Measurements from ENCODE around the gene GPX8. TPM values are rescaled to one million over a fixed set of nuclear protein-coding genes. Genes with fewer than 3 reads are reported as not detected.

GPX8 gene
- total RNA-seq, 1 experiment from 2014 or later: 37.2 TPM

DNA sequence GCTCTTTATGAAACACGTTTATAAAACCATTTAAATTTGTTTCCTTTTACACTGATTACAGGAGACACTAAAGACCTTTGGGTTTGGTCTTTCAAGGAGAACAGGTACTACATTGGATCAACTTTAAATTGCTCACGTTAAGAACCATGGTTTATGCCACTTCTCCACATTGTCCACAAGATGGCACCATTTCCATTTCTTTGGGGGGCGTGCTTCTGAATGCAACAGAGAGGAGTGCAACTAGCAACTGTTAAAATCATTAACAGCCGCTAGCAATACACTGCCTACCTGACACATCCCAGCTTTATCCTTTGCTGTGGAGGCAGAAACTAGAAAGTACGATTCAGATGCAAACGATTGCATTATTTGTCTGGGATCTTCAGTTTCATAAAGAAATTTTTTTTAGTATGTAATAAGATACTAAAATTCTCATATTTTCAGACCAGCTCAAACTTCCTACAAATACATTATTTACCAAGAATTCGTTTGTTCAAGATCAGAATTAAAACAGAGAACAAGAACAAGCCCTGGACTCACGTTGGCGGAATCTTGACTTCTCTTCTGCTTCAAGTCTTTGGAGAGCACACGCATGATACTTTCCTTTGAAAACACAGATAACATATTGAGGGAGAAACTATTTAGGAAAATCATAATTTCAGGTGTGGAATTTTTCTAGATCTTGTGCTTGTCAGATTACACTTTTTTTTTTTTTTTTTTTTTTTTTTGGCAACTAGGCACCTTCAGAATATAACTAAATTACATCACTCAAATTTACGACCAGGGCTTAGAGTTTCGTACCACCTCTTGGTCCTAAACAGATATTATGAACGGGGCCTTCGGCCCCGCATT lies 12.3 kb downstream of the GPX8 start:
- intact Hi-C loops (cut with micrococcal nuclease): loop anchor here (1.0 to 10.0 kb wide), 5 partner anchors 61 to 749 kb away; partner anchors contain the start of genes CCNO, DHX29 and MTREX
- CTCF ChIA-PET: interaction anchor here (0.5 to 2.5 kb wide), 16 partner anchors 10 to 243 kb away, joined by 3 to 23 read pairs (median 4); partner anchors contain the start of gene DHX29

DNA sequence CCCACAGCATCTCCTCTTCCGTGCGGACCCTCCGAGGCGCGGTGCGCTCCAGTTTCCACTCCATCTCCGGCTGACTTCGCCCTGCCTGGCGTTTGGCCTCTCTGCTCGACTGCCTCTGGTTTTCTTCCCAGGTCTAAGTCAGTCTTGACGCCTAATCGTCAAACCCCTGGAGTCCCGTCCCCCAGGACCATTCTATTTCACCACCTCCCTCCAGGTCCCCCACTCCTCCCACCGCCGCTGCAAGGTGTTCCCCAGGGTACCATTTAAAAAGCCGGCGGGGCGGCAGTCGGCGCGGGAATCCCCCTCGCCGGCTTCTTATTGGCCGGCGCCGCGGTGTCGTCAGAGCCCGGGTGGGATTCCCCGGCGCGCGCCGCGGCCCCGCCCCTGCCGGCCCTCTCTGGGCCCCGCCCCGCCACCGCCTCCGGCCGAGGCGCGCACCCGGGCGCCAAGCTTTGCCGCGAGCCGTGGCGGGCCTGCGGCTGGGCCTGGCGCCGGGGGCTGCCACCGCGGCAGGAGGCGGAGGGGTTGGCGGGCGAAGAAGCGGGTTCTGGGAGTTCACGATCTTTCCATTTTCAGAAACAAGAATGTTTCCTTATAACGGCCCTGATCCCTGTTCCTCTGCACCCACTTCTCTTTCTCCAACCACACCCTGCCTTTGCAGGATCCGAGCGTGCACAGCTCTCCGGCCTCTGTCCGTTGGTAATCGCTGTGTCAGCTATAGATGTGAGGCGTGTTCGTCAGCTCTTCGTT lies 13.1 kb downstream of the GPX8 start, which contains the start of gene CDC20B:
Gene CDC20B, minus strand, starts transcription at position 241 of the 750 bp plus-strand sequence. Its CDS starts 177 bp downstream, at position 64.
- Mint-ChIP-seq H3K4me1 (ENCODE audit: insufficient read depth, unreplicated experiment) (peaks cover 16% of the 10 kb centered on the region), H3K36me3 (ENCODE audit: insufficient read depth, unreplicated experiment) (no peaks in the 10 kb centered on the region), H3K27me3 (ENCODE audit: insufficient read depth, unreplicated experiment) (no peaks in the 10 kb centered on the region), H3K9me3 (ENCODE audit: unreplicated experiment) (no peaks in the 10 kb centered on the region), H3K4me3 (ENCODE audit: unreplicated experiment) (peak within 1 kb of the TSS; percentile 83), H3K27ac (ENCODE audit: low read depth, unreplicated experiment) (peak within 1 kb of the TSS; percentile 25)
- POLR2A ChIA-PET: interaction anchor here (0.6 to 5.3 kb wide), 9 partner anchors 7 to 135 kb away, joined by 3 to 53 read pairs (median 4); partner anchors contain the start of genes CCNO, DHX29, GPX8 and MTREX
- DNase-seq (ENCODE audit: unreplicated experiment): peak; percentile 72
- intact Hi-C loops (cut with micrococcal nuclease): loop anchor here (1.0 to 10.0 kb wide), 5 partner anchors 60 to 748 kb away; partner anchors contain the start of genes CCNO, DHX29 and MTREX
- TF ChIP-seq, protein P1, sequence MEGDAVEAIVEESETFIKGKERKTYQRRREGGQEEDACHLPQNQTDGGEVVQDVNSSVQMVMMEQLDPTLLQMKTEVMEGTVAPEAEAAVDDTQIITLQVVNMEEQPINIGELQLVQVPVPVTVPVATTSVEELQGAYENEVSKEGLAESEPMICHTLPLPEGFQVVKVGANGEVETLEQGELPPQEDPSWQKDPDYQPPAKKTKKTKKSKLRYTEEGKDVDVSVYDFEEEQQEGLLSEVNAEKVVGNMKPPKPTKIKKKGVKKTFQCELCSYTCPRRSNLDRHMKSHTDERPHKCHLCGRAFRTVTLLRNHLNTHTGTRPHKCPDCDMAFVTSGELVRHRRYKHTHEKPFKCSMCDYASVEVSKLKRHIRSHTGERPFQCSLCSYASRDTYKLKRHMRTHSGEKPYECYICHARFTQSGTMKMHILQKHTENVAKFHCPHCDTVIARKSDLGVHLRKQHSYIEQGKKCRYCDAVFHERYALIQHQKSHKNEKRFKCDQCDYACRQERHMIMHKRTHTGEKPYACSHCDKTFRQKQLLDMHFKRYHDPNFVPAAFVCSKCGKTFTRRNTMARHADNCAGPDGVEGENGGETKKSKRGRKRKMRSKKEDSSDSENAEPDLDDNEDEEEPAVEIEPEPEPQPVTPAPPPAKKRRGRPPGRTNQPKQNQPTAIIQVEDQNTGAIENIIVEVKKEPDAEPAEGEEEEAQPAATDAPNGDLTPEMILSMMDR (IDR thresholded peaks at IDR 0.05; ENCODE audit: unreplicated experiment): no peak
- no TSS peak for BruUV-seq (replicated peaks)
- CTCF ChIA-PET: interaction anchor here (0.6 to 1.7 kb wide), 8 partner anchors 12 to 695 kb away, joined by 3 to 6 read pairs (median 4); no protein-coding TSS in a partner anchor

More for the DNA sequence above, 12.3 kb downstream of the GPX8 start:
- no peaks in the 10 kb centered on the region for H3K9me3 Mint-ChIP-seq (ENCODE audit: unreplicated experiment)
- H3K27ac Mint-ChIP-seq (ENCODE audit: low read depth, unreplicated experiment): peak overlapping the region; percentile 25
- no peaks in the 10 kb centered on the region for H3K36me3 Mint-ChIP-seq (ENCODE audit: insufficient read depth, unreplicated experiment)
- H3K4me1 Mint-ChIP-seq (ENCODE audit: insufficient read depth, unreplicated experiment): peaks cover 16% of the 10 kb centered on the region
- DNase-seq (ENCODE audit: unreplicated experiment): peak; percentile 96
- TF ChIP-seq, protein P1 (IDR thresholded peaks at IDR 0.05; ENCODE audit: unreplicated experiment): peak; percentile 69
- peak overlapping the region; percentile 83 for H3K4me3 Mint-ChIP-seq (ENCODE audit: unreplicated experiment)
- POLR2A ChIA-PET: interaction anchor here (0.6 to 5.3 kb wide), 10 partner anchors 8 to 379 kb away, joined by 3 to 53 read pairs (median 4); partner anchors contain the start of genes CCNO, DHX29, GPX8 and MTREX
- no TSS peak for BruUV-seq (replicated peaks)
- no peaks in the 10 kb centered on the region for H3K27me3 Mint-ChIP-seq (ENCODE audit: insufficient read depth, unreplicated experiment)

DNA sequence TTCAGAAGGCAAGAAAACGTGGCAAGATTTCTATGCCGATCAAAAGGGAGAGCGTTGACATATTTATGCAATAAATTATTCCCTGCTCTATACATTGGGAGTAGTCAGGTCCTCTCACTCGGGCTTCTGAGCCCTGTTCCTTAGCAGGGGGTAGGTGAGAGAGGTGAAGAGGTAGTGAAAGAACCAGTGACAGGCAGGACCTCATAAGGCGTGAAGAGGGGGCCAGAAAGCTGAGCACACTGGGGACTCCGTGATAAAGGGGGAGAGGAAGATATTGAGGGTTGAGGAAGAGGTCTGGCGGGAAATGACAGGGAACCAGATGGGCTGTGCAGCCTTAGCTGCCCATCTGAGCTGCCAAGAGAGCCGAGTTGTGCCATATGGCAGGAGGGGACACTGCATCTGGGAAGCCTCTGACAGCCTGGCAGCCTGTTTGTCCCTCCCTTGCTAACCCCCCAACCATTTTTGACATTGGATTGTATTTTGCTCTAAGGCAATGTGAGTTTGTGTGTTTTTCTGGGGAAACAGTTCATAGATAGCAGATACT lies 13.8 kb downstream of the GPX8 start:
- ChIA-PET CTCF (interaction anchor here (0.6 to 1.7 kb wide), 6 partner anchors 11 to 695 kb away, joined by 3 to 6 read pairs (median 4); no protein-coding TSS in a partner anchor), POLR2A (interaction anchor here (0.7 to 5.3 kb wide), 7 partner anchors 13 to 134 kb away, joined by 3 to 53 read pairs (median 4); partner anchors contain the start of genes CCNO, DHX29, GPX8 and MTREX)
- no peaks in the 10 kb centered on the region for H3K27me3 Mint-ChIP-seq (ENCODE audit: insufficient read depth, unreplicated experiment)
- intact Hi-C loops (cut with micrococcal nuclease): loop anchor here (2.0 to 10.0 kb wide), 4 partner anchors 59 to 747 kb away; partner anchors contain the start of genes CCNO, DHX29 and MTREX
- TF ChIP-seq, protein P1 (IDR thresholded peaks at IDR 0.05; ENCODE audit: unreplicated experiment): no peak
- H3K27ac Mint-ChIP-seq (ENCODE audit: low read depth, unreplicated experiment): no peak overlapping the region
- peak overlapping the region; percentile 83 for H3K4me3 Mint-ChIP-seq (ENCODE audit: unreplicated experiment)
- no peak for DNase-seq (ENCODE audit: unreplicated experiment)
- no peaks in the 10 kb centered on the region for H3K36me3 Mint-ChIP-seq (ENCODE audit: insufficient read depth, unreplicated experiment)
- peaks cover 16% of the 10 kb centered on the region for H3K4me1 Mint-ChIP-seq (ENCODE audit: insufficient read depth, unreplicated experiment)
- BruUV-seq (replicated peaks): no TSS peak
- H3K9me3 Mint-ChIP-seq (ENCODE audit: unreplicated experiment): no peaks in the 10 kb centered on the region
